ENCODE results near the gene NMNAT2. TPM values are rescaled to one million over a fixed set of nuclear protein-coding genes. Genes with fewer than 3 reads are reported as not detected.
A peak's percentile ranks its signal among the peaks of the same experiment; 100 is the strongest.

The NMNAT2 gene
- total and polyA plus RNA-seq, 12 donors = 0.35 to 6.1 (median 2.9) TPM

DNA sequence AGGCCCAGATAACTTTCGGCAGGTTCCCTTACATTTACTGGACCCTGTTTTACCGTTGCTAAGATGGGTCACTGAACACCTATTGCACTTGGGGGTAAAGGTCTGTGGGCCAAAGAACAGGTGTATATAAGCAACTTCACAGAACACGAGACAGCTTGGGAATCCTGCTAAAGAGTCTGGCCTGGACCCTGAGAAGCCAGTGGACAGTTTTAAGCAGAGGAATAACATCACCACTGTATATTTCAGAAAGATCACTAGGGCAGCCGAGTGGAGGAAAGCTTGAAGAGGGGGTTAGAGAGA lies 177.7 kb downstream of the NMNAT2 start:
- H3K4me1 ChIP-seq (replicated peaks in 1 of 2) = peaks cover 0 to 3% of the 10 kb centered on the region in 2 donors
- no peak overlapping the region for H3K4me3 ChIP-seq
- 81 to 90% (median 86%) methylated on average over 4 of the region's 4 CpGs for WGBS, 4 donors
- no peaks in the 10 kb centered on the region for H3K9me3 ChIP-seq (replicated peaks in 1 of 3)
- TF ChIP-seq, protein P1, sequence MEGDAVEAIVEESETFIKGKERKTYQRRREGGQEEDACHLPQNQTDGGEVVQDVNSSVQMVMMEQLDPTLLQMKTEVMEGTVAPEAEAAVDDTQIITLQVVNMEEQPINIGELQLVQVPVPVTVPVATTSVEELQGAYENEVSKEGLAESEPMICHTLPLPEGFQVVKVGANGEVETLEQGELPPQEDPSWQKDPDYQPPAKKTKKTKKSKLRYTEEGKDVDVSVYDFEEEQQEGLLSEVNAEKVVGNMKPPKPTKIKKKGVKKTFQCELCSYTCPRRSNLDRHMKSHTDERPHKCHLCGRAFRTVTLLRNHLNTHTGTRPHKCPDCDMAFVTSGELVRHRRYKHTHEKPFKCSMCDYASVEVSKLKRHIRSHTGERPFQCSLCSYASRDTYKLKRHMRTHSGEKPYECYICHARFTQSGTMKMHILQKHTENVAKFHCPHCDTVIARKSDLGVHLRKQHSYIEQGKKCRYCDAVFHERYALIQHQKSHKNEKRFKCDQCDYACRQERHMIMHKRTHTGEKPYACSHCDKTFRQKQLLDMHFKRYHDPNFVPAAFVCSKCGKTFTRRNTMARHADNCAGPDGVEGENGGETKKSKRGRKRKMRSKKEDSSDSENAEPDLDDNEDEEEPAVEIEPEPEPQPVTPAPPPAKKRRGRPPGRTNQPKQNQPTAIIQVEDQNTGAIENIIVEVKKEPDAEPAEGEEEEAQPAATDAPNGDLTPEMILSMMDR (IDR thresholded peaks at IDR 0.05) = no peak
- no peak for TF ChIP-seq POLR2A (IDR thresholded peaks at IDR 0.05)
- H3K36me3 ChIP-seq (replicated peaks in 1 of 2) = no peaks in the 10 kb centered on the region
- no peak for DNase-seq
- H3K27ac ChIP-seq = peak overlapping the region in 2 of 5 donors; percentile 56 to 60
- intact Hi-C loops (cut with DNase I) = no loop called here
- no peaks in the 10 kb centered on the region for H3K27me3 ChIP-seq

DNA sequence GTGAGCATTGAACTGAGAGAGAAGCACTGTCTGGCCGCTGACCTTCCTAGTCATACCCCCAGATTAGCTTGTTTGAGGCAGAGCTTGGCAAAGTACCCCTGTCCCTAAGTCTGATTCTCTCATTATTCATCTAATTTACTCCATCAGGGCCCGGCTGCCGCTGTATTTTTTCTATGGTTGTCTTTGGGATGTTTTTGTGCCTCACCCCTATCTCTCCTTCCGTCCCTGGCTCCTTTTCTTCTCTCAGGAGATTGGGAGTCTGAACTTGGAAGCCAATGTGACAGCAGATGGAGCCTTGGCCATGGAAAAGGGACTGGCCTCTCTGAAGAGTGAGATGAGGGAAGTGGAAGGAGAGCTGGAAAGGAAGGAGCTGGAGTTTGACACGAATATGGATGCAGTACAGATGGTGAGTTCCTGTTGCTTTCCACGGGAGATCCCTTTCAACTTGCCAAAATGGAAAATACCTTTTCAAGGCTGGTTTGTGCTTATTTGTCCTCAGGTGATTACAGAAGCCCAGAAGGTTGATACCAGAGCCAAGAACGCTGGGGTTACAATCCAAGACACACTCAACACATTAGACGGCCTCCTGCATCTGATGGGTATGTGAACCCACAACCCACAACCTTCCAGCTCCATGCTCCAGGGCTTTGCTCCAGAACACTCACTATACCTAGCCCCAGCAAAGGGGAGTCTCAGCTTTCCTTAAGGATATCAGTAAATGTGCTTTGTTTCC lies 178.2 kb downstream of the NMNAT2 start:
- Histone ChIP-seq H3K4me1 (replicated peaks in 1 of 2) (peaks cover 4 to 7% of the 10 kb centered on the region in 2 donors), H3K27ac (peak overlapping the region in 1 of 5 donors; percentile 60), H3K36me3 (replicated peaks in 1 of 2) (no peaks in the 10 kb centered on the region), H3K4me3 (no peak overlapping the region), H3K9me3 (replicated peaks in 1 of 3) (no peaks in the 10 kb centered on the region), H3K27me3 (no peaks in the 10 kb centered on the region)
- intact Hi-C loops (cut with DNase I) = no loop called here
- WGBS, 4 donors = 72 to 83% (median 75%) methylated on average over 8 of the region's 8 CpGs
- TF ChIP-seq, protein P1 (IDR thresholded peaks at IDR 0.05) = no peak
- no peak for TF ChIP-seq POLR2A (IDR thresholded peaks at IDR 0.05)
- no peak for DNase-seq

DNA sequence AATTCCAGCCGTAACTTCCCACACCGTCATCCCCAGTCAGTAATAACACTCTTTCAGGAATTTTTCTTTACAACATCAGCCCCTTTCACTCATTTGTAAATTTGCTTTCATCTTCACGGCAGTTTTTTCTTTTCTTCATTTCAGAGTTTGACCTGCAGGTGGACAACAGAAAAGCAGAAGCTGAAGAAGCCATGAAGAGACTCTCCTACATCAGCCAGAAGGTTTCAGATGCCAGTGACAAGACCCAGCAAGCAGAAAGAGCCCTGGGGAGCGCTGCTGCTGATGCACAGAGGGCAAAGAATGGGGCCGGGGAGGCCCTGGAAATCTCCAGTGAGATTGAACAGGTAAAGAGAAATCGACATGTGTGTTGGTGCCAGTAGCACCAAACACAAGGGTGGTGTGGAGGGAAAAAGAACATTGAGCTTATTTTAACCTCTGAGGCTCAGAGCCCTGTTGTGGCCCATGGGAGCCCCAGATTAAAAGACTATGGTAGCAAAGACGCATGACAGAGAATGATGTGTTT lies 178.9 kb downstream of the NMNAT2 start:
- no peaks in the 10 kb centered on the region for H3K27me3 ChIP-seq
- TF ChIP-seq POLR2A (IDR thresholded peaks at IDR 0.05) = no peak
- TF ChIP-seq, protein P1 (IDR thresholded peaks at IDR 0.05) = no peak
- H3K9me3 ChIP-seq (replicated peaks in 1 of 3) = no peaks in the 10 kb centered on the region
- H3K4me1 ChIP-seq (replicated peaks in 1 of 2) = peaks cover 4 to 8% of the 10 kb centered on the region in 2 donors
- DNase-seq = no peak
- intact Hi-C loops (cut with DNase I) = no loop called here
- H3K4me3 ChIP-seq = no peak overlapping the region
- no peaks in the 10 kb centered on the region for H3K36me3 ChIP-seq (replicated peaks in 1 of 2)
- H3K27ac ChIP-seq = no peak overlapping the region
- WGBS, 4 donors = 81 to 87% (median 84%) methylated on average over 7 of the region's 7 CpGs

DNA sequence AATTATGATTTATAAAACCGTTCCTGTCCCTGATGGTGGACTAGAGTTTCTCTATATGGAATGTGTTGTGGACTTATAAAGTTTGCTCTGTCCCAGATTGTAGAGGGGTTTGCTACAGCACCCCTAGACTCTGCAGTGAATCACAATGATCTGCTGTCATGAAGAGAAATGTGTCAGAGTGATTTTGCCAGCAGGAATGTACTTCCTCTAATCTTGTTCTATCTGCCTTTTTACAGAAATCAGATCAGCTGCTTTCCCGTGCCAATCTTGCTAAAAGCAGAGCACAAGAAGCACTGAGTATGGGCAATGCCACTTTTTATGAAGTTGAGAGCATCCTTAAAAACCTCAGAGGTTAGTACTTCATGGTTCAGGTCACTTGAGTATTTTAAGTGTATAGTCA lies 180.1 kb downstream of the NMNAT2 start:
- intact Hi-C loops (cut with DNase I) = no loop called here
- Histone ChIP-seq H3K36me3 (replicated peaks in 1 of 2) (no peaks in the 10 kb centered on the region), H3K9me3 (replicated peaks in 1 of 3) (no peaks in the 10 kb centered on the region), H3K27ac (no peak overlapping the region), H3K27me3 (no peaks in the 10 kb centered on the region), H3K4me1 (replicated peaks in 1 of 2) (peaks cover 4 to 11% of the 10 kb centered on the region in 2 donors), H3K4me3 (no peak overlapping the region)
- no peak for DNase-seq
- 80 to 86% (median 84%) methylated on average over 2 of the region's 2 CpGs for WGBS, 4 donors
- TF ChIP-seq POLR2A (IDR thresholded peaks at IDR 0.05) = no peak
- TF ChIP-seq, protein P1 (IDR thresholded peaks at IDR 0.05) = no peak

Measured in adrenal gland (tissue), 12 donors.